CD14-positive monocyte (primary cell): ENCODE measurements around the gene VAT1L. TPM values are rescaled to one million over a fixed set of nuclear protein-coding genes. Genes with fewer than 3 reads are reported as not detected.

Experiments used
- DNase-seq, 3 donors: peaks; one replicate each; pipeline ENCODE4 v3.0.0-alpha.2; 2011 to 2022
- H2AFZ ChIP-seq: 2 replicates; pipeline ENCODE4 v1.6.0; 2012; ENCODE audit warnings: mild to moderate bottlenecking, low read depth, low read length, inconsistent platforms; ENCODE audit not compliant: insufficient read depth, poor library complexity, severe bottlenecking
- H3K27ac ChIP-seq, 2 donors: 1 replicate in 1 of 2; 2 replicates in 1 of 2; pipeline ENCODE4 v1.5.1; 2012 to 2013; ENCODE audit warnings: low read length in 2 of 2, control low read depth in 1 of 2, inconsistent platforms in 1 of 2, low read depth in 1 of 2, mild to moderate bottlenecking in 1 of 2
- H3K27me3 ChIP-seq, 2 donors: one replicate each; pipeline versions ENCODE4 v1.6.0 to v1.6.1; 2011 to 2013; ENCODE audit warnings: low read length in 2 of 2; ENCODE audit not compliant: control insufficient read depth in 2 of 2, insufficient read depth in 2 of 2
- H3K36me3 ChIP-seq, 2 donors: replicated peaks in 1 of 2; 1 replicate in 1 of 2; 2 replicates in 1 of 2; pipeline versions ENCODE4 v1.5.1 to v1.6.1; 2012 to 2013; ENCODE audit warnings: low read length in 2 of 2, control low read depth in 1 of 2, inconsistent platforms in 1 of 2, mild to moderate bottlenecking in 1 of 2; ENCODE audit not compliant: insufficient read depth in 2 of 2, control insufficient read depth in 1 of 2
- H3K4me1 ChIP-seq, 2 donors: 1 replicate in 1 of 2; 2 replicates in 1 of 2; pipeline versions ENCODE4 v1.5.1 to v1.6.1; 2012 to 2013; ENCODE audit warnings: low read length in 2 of 2, control low read depth in 1 of 2, inconsistent platforms in 1 of 2, mild to moderate bottlenecking in 1 of 2, moderate library complexity in 1 of 2; ENCODE audit not compliant: insufficient read depth in 2 of 2, control insufficient read depth in 1 of 2
- H3K4me2 ChIP-seq: replicated peaks from 2 replicates; pipeline ENCODE3; 2012; ENCODE audit warnings: low read length, moderate library complexity, mild to moderate bottlenecking; ENCODE audit not compliant: poor library complexity, severe bottlenecking; ENCODE audit errors: extremely low read depth
- H3K4me3 ChIP-seq, 3 experiments: fragments of 200-600 bp in 1 of 3; sonication (generic) in 1 of 3; replicated peaks in 1 of 3; 1 replicate in 2 of 3; 2 replicates in 1 of 3; pipeline ENCODE4 v1.5.1; 2011 to 2013; ENCODE audit warnings: low read length in 3 of 3, mild to moderate bottlenecking in 3 of 3, control low read depth in 2 of 3, low read depth in 2 of 3, inconsistent platforms in 1 of 3, moderate library complexity in 1 of 3
- H3K79me2 ChIP-seq: 2 replicates; pipeline ENCODE4 v1.6.0; 2012; ENCODE audit warnings: mild to moderate bottlenecking, control low read depth, inconsistent platforms, low read length, moderate library complexity; ENCODE audit not compliant: insufficient read depth
- H3K9ac ChIP-seq: 2 replicates; pipeline ENCODE4 v1.6.0; 2017; ENCODE audit warnings: low read length, mild to moderate bottlenecking; ENCODE audit not compliant: insufficient read depth, poor library complexity, severe bottlenecking
- H3K9me3 ChIP-seq, 2 donors: replicated peaks in 1 of 2; 1 replicate in 1 of 2; 2 replicates in 1 of 2; pipeline versions ENCODE4 v1.5.1 to v1.6.1; 2012 to 2013; ENCODE audit warnings: low read length in 2 of 2, control low read depth in 1 of 2; ENCODE audit not compliant: control insufficient read depth in 1 of 2, insufficient read depth in 1 of 2
- H4K20me1 ChIP-seq: 2 replicates; pipeline ENCODE4 v1.6.0; 2012; ENCODE audit warnings: mild to moderate bottlenecking, low read length, control low read depth, moderate library complexity; ENCODE audit not compliant: insufficient read depth
- H3K27ac Mint-ChIP-seq, 7 donors: one replicate each; pipeline ENCODE4 v1.8.0; 2020; ENCODE audit warnings: mild to moderate bottlenecking in 7 of 7, mixed read lengths in 7 of 7, moderate library complexity in 6 of 7, inconsistent platforms in 2 of 7
- H3K27me3 Mint-ChIP-seq, 3 donors: one replicate each; pipeline ENCODE4 v1.8.0; 2021 to 2022; ENCODE audit warnings: low read depth in 3 of 3, mild to moderate bottlenecking in 3 of 3, mixed read lengths in 3 of 3, moderate library complexity in 3 of 3, inconsistent platforms in 1 of 3
- H3K36me3 Mint-ChIP-seq, 2 donors: one replicate each; pipeline ENCODE4 v1.8.0; 2020; ENCODE audit warnings: mixed read lengths in 2 of 2, inconsistent platforms in 1 of 2, mild to moderate bottlenecking in 1 of 2
- H3K4me1 Mint-ChIP-seq: one replicate; pipeline ENCODE4 v1.8.0; 2020; ENCODE audit warnings: mild to moderate bottlenecking, mixed read lengths
- H3K4me3 Mint-ChIP-seq, 2 donors: one replicate each; pipeline ENCODE4 v1.8.0; 2020; ENCODE audit warnings: mild to moderate bottlenecking in 2 of 2, mixed read lengths in 2 of 2, moderate library complexity in 1 of 2
- H3K9me3 Mint-ChIP-seq, 7 donors: one replicate each; pipeline ENCODE4 v1.8.0; 2020 to 2022; ENCODE audit warnings: mixed read lengths in 7 of 7, mild to moderate bottlenecking in 6 of 7, moderate library complexity in 6 of 7, inconsistent platforms in 2 of 7
- WGBS: methylation state at CpG from one replicate; pipeline ENCODE4 v1.1.5; 2013; ENCODE audit warnings: missing lambda C conversion rate; ENCODE audit not compliant: insufficient coverage; 5-methylcytosine and 5-hydroxymethylcytosine counted together
- intact Hi-C, 2 donors: fragments of 100-400 bp; cut with micrococcal nuclease; formaldehyde crosslinking; loops; one replicate each; pipeline versions ENCODE4 v1.15.0 to v1.15.1; 2023
- polyA plus RNA-seq, 3 donors: library from polyadenylated mRNA; depleted of rRNA in 1 of 3; unstranded in 2 of 3; stranded (reverse) in 1 of 3; fragments of 300-500 nt in 2 of 3; fragments of >200 nt in 1 of 3; fragmentation: Illumina TruSeq in 2 of 3; gene quantifications; 1 replicate in 2 of 3; 2 replicates in 1 of 3; pipeline ENCODE4 v1.2.3, GENCODE V29; 2012 to 2021
- TF ChIP-seq, protein P1 (sequence below): fragments of 200-600 bp; IDR thresholded peaks from one replicate; pipeline ENCODE4 v1.8.0; 2022; ENCODE audit warnings: antibody characterized with exemption, mild to moderate bottlenecking

Gene VAT1L
- polyA plus RNA-seq, 3 donors: not detected

DNA sequence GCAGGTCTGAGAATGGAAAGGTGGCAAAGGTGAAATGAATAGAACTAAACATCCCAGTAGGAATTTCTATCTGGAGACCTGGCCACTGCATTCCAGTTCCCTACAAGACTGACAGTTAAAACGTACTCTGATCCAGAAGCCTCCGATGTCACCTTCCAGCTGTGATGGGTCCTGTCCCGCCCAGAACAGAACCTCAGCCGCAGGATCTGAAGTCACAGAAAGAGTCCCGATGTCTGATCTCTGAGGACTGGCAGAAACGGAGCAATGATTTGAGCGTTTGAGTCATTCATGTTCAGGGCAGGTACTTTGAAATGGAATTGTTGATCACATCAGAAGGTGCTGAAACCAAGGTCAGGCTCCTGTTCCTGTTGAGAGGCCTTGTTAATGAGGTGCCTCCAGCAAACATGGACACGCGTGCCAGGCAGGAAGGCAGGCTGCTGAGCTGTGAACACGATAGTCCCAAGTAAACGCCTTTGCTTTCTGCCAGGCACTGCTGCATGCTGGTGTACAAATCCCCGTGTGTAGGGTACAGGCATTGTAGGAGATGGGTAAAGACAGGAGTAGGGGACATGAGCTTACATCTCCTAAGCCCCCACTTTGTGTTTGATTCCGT, 61.4 kb downstream of the VAT1L start:
- no peak for DNase-seq
- Mint-ChIP-seq H3K27ac (no peak overlapping the region), H3K9me3 (peaks cover 0 to 5% (median 0%) of the 10 kb centered on the region in 7 donors), H3K4me3 (no peak overlapping the region), H3K36me3 (no peaks in the 10 kb centered on the region), H3K27me3 (peaks cover 2 to 6% (median 5%) of the 10 kb centered on the region in 3 donors), H3K4me1 (no peaks in the 10 kb centered on the region)
- TF ChIP-seq, protein P1, sequence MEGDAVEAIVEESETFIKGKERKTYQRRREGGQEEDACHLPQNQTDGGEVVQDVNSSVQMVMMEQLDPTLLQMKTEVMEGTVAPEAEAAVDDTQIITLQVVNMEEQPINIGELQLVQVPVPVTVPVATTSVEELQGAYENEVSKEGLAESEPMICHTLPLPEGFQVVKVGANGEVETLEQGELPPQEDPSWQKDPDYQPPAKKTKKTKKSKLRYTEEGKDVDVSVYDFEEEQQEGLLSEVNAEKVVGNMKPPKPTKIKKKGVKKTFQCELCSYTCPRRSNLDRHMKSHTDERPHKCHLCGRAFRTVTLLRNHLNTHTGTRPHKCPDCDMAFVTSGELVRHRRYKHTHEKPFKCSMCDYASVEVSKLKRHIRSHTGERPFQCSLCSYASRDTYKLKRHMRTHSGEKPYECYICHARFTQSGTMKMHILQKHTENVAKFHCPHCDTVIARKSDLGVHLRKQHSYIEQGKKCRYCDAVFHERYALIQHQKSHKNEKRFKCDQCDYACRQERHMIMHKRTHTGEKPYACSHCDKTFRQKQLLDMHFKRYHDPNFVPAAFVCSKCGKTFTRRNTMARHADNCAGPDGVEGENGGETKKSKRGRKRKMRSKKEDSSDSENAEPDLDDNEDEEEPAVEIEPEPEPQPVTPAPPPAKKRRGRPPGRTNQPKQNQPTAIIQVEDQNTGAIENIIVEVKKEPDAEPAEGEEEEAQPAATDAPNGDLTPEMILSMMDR: no peak
- no peaks in the 10 kb centered on the region for H3K9me3 ChIP-seq
- H3K9ac ChIP-seq: no peak overlapping the region
- 92% methylated on average over 12 of the region's 13 CpGs for WGBS
- H4K20me1 ChIP-seq: no peaks in the 10 kb centered on the region
- H3K79me2 ChIP-seq: no peaks in the 10 kb centered on the region
- H3K27ac ChIP-seq: no peak overlapping the region
- H2AFZ ChIP-seq: no peak overlapping the region
- H3K4me1 ChIP-seq: no peaks in the 10 kb centered on the region
- no peak overlapping the region for H3K4me2 ChIP-seq
- no peak overlapping the region for H3K4me3 ChIP-seq
- intact Hi-C loops: no loop called here
- H3K36me3 ChIP-seq: no peaks in the 10 kb centered on the region
- H3K27me3 ChIP-seq: no peaks in the 10 kb centered on the region

DNA sequence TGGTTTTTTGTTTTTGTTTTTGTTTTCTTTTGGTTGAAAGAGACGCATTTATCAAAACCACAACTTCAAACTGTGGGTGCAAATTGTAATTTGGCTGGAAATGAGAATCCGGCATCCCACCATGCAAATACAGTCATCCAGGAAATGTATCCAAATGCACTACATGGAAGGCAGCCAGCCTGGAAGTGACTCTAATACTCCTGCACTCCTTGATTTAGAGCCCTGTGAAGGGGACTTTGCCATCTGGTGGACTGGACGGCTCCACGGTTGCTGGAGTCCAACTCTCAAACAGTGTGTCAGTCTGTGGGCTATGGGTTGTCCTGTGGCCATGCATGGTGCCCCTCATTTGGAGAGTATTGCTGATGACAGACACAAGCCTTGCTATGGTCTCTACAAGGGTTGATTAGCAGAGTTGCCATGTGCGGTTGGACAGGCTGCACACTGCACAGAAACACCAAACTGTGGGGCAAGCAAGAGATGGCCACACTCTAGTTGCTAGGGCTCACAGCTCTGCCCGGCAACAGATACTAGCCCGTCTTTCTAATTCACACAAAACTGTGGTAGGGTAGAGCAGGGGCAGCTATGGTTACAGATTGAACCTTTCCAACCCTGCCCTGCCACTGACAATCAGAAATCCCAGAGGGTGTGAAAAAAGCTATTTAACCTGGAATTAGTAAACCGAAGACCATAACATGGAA, 62.4 kb downstream of the VAT1L start:
- no peaks in the 10 kb centered on the region for H3K79me2 ChIP-seq
- H3K4me3 ChIP-seq: no peak overlapping the region
- no peaks in the 10 kb centered on the region for H3K9me3 ChIP-seq
- WGBS: 86% methylated on average over 4 of the region's 8 CpGs
- H3K4me1 ChIP-seq: no peaks in the 10 kb centered on the region
- intact Hi-C loops: no loop called here
- H3K27ac ChIP-seq: no peak overlapping the region
- Mint-ChIP-seq H3K4me1 (no peaks in the 10 kb centered on the region), H3K4me3 (no peak overlapping the region), H3K9me3 (peaks cover 0 to 3% (median 0%) of the 10 kb centered on the region in 7 donors), H3K27ac (no peak overlapping the region), H3K27me3 (peaks cover 2 to 8% (median 4%) of the 10 kb centered on the region in 3 donors), H3K36me3 (no peaks in the 10 kb centered on the region)
- H3K36me3 ChIP-seq: no peaks in the 10 kb centered on the region
- H2AFZ ChIP-seq: no peak overlapping the region
- no peak overlapping the region for H3K9ac ChIP-seq
- DNase-seq: no peak
- TF ChIP-seq, protein P1: no peak
- H3K4me2 ChIP-seq: no peak overlapping the region
- H3K27me3 ChIP-seq: no peaks in the 10 kb centered on the region
- no peaks in the 10 kb centered on the region for H4K20me1 ChIP-seq
